GM19395 (cell line): ENCODE measurements around the gene WDR37.
"Not testable (repeated sequence)": the region's sequence is repeated elsewhere in the genome, so short reads cannot be mapped to it uniquely, and the experiment has no call there.

Experiments used
- ATAC-seq: cut with Tn5 transposase; IDR thresholded peaks from one replicate; pipeline ENCODE4 v1.9.1; 2021; ENCODE audit warnings: mild to moderate bottlenecking, moderate library complexity; ENCODE audit not compliant: unreplicated experiment

Gene WDR37

DNA sequence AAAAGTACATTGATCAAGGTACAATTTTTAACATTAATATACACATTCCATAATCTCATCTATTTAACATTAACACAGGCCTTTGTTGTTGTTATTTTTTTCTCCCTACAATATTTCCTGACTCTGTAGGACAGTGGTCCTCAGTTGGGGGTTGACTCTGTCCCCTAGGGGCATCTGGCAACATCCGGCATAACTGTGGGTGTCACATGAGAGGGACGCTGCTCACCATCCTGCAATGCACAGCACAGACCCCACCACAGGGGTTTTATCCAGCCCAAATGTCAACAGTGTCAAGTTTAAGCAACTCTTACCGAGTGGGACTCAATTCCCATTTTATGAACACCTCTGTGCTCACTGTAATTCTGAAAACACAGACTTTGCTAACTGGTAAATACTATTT, 16.1 kb upstream of the WDR37 start:
- ATAC-seq = no peak

DNA sequence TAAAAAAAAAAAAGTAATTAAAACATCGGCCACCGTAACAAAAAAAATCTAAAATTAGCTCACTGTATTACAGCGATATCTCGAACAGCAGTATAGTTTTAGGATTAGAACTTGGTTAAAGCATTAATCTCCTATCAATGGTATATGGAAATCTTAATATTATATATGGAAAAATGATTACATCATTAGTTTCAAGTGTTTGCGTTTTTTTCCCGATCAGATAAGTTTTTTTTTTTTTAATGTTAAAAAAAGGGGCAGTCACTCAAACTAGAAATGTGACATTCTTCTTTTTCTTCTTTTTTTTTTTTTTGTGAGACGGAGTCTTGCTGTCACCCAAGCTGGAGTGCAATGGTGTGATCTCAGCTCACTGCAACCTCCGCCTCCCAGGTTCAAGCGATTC, 14.7 kb upstream of the WDR37 start:
- ATAC-seq = no peak

DNA sequence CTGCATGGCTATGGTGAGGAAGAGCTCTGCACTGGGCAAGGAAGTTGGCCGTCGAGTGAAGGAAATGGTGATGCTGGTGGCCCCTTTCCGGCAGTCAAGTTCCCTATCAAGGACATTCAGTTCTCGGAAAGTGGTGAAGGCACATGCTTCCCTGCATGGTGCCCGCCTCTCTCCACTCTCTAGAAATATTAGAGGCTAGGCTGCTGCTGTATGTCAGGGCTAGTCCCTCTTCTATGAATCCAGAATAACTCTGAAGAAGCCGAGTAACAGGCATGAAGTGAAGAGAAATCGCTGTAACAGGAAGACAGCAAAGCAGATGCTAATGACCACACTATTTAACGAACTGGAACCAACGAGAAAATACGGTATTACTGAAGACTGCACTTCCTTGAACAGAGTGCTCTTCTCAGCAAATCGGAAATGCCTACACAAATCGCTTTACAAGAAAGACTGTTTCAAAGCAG, 12.6 kb upstream of the WDR37 start:
- ATAC-seq = peak; percentile 78

DNA sequence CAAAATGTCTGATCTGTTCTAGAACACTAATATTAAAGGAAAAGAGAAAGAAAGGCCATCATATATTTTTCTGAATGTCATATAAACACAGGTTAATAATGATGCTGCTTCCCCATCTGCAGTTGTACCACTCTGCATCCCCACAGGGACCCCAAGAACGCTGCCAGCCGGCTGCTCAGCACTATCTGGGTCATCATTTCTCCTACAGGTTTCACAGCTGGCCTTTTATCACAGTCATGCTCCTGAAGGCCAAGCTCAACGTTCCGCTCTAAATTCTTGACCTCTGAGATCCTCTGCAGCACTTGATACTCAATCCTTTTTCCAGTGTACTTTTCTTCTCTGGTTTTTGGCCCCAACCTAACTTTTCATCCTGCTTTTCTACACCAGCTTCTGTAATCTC, 12.0 kb upstream of the WDR37 start:
- ATAC-seq = no peak

DNA sequence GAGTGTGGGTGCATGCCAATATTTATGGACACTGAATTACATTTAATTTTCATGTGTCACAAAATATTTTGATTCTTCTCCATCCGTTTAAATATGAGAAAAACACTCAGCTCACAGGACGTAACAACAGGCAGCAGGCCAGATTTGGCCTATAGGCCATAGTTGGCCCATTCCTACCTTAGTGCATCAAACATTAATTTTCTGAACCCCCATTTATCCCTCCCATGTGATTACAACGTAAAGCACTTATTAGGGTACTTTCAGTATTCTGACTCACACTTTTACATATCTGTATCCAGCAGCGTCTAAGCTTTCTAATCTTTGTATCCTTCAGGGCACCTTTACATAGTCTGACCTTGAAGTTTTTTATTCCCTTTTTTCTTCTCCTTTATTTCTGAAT, 11.2 kb upstream of the WDR37 start:
- ATAC-seq = no peak

DNA sequence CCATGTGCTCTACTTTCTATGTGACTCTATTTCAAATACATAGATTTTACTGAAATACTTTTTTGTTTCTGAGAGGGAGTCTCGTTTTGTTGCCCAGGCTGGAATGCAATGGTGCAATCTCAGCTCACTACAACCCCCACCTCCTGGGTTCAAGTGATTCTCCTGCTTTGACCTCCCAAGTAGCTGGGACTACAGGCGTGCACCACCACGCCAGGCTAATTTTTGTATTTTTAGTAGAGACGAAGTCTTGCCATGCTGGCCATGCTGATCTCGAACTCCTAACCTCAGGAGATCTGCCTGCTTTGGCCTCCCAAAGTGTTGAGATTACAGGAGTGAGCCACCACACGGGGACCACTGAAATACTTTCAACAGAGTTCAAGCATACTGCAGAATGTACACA, 10.8 kb upstream of the WDR37 start:
- no peak for ATAC-seq

DNA sequence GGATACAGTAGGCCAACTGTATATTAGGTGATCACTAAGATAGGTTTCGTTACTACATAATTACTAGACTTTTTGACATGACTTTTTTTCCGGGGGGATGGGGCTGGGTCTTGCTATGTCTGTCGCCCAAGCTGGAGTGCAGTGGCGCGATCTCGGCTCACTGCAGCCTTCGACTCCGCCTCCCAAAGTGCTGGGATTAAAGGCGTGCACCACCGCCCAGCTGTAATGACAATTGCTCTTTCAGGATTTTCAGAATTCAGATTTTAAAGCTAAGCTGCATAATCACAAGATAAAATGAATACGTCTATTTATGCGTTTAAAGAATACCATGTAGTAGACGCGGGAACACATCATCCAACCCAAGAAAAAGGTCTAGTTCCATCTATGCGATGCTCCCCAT, 8.2 kb upstream of the WDR37 start:
- no peak for ATAC-seq

DNA sequence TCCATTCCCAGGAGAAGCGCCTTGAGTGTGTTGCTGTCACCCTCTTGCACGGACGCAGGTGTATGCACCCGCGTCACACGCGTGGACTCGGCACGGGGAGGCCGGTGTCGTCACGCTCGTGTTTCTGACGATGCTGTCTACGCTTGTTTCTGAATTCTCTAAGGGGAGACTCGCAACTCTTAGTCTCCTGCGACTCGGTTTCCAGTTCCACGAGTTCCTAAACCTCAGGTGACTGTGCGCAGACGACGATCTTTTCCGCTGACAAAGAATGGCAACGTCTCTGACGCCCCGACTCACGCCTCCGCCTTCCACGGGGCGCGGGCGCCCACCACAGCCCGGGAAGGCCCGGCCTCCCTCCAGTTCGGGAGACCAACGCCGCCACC, 7.8 kb upstream of the WDR37 start:
- ATAC-seq = peak; percentile 12

DNA sequence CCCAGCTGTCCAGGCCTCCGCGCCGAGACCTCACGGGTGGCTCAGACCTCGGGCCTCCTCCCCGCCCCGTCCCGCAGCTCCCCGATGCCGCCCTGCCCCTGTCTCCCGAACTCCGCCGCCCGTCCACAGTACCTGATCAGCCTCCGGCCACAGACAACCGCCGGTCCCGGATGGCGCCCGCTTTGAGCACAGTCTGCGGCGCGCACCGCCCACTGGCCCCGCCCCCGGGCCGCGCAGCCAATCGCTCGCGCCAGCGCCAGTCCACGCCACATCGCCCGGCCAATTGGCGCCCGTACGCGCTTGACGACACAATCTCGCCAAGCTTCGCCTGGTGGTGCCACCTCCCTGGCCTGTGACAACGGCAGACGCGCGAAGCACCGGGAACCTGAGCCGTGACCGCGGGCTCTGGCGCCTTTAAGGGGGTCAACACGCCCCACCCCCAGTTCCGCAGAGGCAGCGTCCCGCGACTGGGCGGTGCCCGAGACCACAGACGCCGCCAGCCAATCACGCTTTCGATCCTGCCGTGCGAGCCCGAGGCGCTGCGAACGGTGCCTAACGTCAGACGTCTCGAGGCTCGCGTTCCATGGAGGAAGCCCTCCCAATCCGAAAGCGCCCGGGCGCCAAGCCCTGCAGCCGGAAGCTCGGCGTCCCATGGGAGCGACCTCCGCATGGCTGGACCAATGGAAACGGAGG, 7.3 kb upstream of the WDR37 start, which contains the start of gene IDI1:
TSS of gene IDI1 (minus strand) at position 388 of the 693 bp plus-strand sequence. CDS start at position 272, 116 bp downstream.
- peak; percentile 80 for ATAC-seq

DNA sequence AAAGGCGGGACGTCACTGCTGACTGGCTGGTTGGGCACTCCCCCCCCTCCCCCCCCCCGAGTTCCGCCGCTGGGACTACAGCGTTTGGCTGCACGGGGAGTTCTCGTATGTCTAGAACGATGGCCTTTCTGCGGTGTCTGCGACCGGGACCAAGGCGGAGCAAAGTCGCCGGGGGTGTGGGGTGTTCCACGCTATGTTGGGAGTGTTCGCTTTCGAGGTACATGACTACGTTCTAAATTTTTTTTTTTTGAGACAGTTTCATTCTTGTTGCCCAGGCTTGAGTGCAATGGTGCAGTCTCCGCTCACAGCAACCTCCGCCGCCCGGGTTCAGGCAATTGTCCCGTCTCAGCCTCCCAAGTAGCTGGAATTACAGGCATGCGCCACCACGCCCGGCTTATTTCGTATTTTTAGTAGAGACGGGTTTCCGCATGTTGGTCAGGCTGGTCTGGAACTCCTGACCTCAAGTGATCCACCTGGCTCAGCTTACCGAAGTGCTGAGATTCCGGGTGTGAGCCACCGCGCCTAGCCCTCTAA, 6.7 kb upstream of the WDR37 start:
- ATAC-seq = peak; percentile 7

DNA sequence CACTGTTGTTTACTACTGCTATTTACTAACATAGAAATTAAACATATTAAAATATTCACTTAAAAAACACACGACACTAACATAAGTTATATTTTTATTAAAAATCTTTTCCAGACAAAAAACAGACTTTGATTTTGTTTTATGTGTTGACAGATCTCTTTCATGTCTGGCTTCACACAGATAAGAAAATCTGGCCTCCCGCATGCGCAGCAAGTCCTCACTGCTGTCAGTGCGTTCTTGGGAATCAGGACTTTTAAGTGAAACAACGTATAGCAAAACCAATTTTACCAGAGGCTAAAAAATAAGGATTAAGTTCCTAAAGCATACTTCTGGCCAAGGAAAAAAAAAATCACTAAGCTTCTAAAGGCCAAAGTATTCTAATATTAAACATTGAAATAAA, 6.0 kb upstream of the WDR37 start:
- ATAC-seq = no peak

DNA sequence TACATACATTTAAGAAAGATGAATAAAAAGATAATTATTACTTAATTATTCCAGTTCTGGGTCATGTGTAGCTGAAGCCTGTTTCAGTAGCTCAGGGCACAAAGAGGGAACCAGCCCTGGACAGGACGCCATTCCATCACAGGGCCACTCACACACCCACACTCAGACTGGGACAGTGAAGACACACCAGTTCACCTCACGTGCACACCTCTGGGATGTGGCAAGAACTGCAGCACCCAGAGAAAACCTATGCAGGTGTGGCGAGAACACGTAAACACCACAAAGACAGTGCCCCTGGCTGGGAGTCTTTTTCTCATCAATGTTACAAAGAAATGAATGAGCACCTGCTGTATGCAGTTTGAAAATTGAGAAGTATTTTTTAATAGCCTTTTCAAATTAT, 5.6 kb upstream of the WDR37 start:
- ATAC-seq = no peak

DNA sequence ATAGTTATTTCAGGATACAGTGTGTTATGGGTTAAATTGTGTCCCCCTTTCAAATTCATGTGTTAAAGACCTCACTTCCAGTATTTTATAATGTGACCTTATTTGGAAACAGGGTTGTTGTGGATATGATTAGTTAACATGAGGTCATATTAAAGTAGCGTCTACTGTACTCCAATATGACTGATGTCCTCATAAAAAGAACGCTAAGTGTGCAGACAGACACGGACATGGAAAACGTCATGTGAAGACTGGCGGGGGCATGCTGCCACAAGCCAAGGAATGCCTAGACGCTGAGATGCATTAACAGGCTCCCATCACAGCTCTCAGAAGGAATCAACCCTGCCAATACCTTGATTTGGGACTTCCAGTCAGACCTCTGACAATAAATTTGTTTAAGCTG, 1.5 kb upstream of the WDR37 start:
- no peak for ATAC-seq

DNA sequence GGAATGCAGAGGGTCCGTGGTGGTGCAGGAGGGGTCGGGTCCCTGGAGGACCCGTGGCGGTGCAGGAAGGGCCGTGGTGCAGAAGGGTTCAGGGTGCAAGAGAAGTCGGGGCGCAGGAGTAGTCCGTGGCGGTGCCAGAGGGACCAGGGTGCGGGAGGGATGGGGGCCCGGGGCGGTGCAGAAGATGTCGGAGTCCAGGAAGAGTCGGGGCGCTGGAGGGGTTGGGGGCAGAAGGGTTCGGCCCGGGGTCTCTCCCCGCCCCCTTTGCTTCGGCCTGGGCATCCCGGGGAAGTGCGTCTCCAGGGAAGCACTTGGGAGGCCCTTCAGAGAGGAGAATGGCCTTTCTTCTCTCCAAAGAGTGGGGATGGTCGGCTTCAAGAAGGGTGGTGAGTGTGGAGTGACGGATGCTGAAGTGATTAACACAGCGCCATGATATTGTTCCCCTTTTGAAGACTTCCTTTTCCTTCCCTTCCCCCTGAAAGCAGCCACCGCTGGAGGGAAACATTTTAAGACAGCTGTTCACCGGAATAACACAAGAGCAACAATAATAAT, 997 bp downstream of the WDR37 start:
- ATAC-seq = peak; percentile 21

DNA sequence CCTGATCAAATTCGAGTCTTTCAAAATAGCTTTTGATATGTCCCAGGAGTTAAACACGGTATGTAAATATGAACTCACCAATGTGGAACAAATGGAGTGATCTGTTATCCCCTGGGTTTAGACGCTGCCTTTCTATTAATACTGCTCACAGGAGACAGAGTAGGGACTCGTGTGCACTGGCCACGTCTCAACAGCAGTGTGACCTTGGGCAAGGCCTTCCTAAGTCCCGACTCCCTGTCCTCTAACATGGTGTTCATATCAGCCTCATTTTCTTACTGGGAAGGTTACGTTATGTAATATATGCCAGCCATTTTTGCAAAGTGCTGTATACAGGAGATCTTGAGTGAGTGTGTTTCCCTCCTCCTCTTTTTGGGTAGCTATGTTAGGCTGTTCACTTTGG, 1.8 kb downstream of the WDR37 start:
- no peak for ATAC-seq

DNA sequence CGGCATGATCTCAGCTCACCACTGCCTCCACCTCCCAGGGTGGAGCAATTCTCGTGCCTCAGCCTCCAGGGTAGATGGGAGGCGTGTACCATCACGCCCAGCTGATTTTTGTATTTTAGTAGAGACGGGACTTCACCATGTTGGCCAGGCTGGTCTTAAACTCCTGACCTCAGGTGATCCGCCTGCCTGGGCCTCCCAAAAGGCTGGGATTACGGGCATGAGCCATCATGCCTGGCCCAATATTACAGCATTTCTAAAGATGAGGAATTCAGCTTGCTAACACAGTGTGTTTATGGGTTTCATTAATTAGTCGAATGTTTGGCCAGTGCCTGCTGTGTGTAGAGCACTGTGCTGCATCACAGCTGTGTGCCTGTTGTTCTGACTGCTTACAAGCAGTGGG, 3.7 kb downstream of the WDR37 start:
- ATAC-seq = no peak

DNA sequence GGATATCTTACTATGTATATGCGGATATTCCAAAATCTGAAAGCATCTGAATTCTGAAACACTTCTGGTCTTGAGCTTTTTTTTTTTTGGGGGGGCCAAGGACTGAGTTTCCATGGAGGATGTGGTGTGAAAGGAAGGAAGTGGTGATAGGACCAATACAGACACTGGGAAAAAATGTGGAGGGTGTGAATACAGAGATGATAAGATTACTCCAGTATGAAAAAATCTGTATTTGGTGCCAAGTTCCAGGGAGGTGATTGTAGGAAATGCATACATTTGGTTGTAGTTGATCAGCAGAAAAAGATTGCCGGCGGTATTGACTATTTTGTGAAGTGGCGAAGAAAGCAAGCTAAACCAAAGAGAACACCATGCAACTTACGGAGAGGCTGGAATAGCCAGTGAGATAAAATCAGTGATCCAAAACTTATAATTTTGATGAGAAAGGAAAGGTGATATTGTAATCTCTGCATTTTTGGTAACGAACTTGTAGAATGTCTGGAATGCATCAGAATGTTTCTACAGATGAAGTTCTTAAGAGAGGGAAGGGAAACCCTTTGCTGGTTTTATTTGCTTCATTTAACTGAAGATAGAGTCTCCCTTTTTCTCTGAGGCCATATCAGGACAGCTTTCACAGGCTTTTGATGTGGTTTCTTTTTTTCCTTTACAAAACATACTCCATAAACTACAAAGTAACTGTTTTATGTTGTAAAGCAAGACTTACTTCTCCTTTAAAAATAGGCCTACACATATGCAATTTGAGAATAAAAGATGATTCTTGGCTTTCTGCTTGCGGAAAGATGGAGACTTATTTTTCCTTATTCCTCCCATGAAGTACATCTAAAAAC, 6.0 kb downstream of the WDR37 start:
- ATAC-seq = no peak

DNA sequence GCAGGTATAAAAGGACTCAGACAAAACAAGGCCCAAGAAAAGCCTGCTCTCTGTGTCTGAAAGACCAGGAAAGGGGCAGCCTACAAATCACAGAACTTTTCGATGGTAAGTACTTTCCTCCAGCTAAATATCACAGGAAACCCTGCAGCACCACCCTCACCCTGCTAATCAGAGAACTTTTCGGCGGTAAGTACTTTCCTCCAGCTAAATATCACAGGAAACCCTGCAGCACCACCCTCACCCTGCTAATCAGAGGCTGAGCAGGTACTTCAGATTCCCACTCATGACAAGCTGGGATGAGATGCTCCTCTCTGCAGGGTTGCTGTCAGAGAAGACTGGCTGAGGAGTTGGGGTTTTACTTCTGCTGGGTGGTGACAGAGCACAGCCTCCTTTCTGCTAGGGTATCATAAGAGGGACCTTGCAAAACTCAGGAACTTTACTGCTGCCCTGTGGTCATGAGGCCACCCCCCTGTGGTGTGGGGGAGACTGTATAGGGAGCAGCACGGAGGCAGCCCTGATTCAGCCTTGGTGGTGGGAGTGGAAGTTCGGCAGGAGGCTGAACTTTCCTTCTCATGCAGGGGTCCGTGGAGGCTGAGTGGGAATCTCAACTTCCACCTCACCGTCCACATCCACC, 7.2 kb downstream of the WDR37 start:
- ATAC-seq = no peak

DNA sequence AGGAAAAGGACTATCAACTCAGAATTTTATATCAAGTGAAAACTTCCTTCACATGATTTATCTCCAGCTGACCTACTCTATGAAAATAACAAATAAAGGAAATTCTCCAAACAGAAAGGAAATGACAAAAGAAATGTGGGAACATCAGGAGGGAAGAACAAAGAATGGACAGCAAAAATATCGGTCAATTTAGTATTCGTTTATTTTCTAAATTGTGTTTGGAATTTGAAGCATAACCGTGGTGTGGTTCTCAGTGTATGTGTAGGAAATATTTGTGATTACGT, 8.7 kb downstream of the WDR37 start:
- no peak for ATAC-seq

DNA sequence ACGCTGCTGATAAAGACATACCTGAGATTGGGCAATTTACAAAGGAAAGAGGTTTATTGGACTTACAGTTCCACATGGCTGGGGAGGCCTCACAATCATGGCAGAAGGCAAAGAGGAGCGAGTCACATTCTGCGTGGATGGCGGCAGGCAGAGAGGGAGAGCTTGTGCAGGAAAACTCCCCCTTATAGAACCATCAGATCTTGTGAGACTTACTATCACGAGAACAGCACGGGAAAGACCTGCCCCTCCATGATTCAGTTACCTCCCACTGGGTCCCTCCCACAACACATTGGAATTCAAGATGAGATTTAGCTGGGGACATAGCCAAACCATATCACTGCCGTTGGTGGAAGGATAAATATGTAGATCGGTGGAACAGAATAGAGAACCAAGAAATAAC, 10.5 kb downstream of the WDR37 start:
- not testable (repeated sequence) for ATAC-seq
